ENCODE data around the gene NUDT17. TPM values are rescaled to one million over a fixed set of nuclear protein-coding genes. Genes with fewer than 3 reads are reported as not detected.

Gene NUDT17
- total RNA-seq, 6 donors from 2014 or later, result 2.1 to 11.0 (median 4.8) TPM

GRCh38 chr1:145849356-145850160, 4.1 kb downstream of the NUDT17 start:
- Histone ChIP-seq H3K27ac (peak overlapping the region; percentile 11 to 59 (median 28)), H3K27me3 (no peaks in the 10 kb centered on the region), H3K9me3 (no peaks in the 10 kb centered on the region), H3K4me1 (peaks cover 11 to 32% (median 23%) of the 10 kb centered on the region in 4 donors), H3K4me3 (no peak overlapping the region), H3K36me3 (peaks cover 4 to 65% (median 59%) of the 10 kb centered on the region in 4 donors)
- ATAC-seq (ENCODE audit: low FRiP score in 2 of 2), result peak in 1 of 2 donors; percentile 70
- DNase-seq, result peak; percentile 39 to 59
- WGBS, 2 donors, result 67 to 73% methylated on average over 11 to 15 of the region's 15 CpGs
- TF ChIP-seq CTCF (IDR thresholded peaks at IDR 0.05) (peak in 2 of 6 experiments; percentile 11 to 18), EP300 (IDR thresholded peaks at IDR 0.05) (no peak)

GRCh38 chr1:145855426-145855948, 10.1 kb downstream of the NUDT17 start:
- Histone ChIP-seq H3K9me3 (no peaks in the 10 kb centered on the region), H3K27me3 (no peaks in the 10 kb centered on the region), H3K4me1 (peaks cover 12 to 17% (median 15%) of the 10 kb centered on the region in 4 donors), H3K27ac (no peak overlapping the region), H3K36me3 (peaks cover 9 to 65% (median 61%) of the 10 kb centered on the region in 4 donors), H3K4me3 (no peak overlapping the region)
- ATAC-seq (ENCODE audit: low FRiP score in 2 of 2) (no peak), DNase-seq (no peak)
- 81 to 91% methylated on average over 7 of the region's 7 CpGs for WGBS, 2 donors
- TF ChIP-seq POLR2A (IDR thresholded peaks at IDR 0.05), result no peak
- TF ChIP-seq CTCF (IDR thresholded peaks at IDR 0.05), result no peak
- no peak for TF ChIP-seq EP300 (IDR thresholded peaks at IDR 0.05)
- no peak for TF ChIP-seq POLR2AphosphoS5 (IDR thresholded peaks at IDR 0.05)

GRCh38 chr1:145857170-145857569, 11.7 kb downstream of the NUDT17 start:
- Histone ChIP-seq H3K9me3 (no peaks in the 10 kb centered on the region), H3K36me3 (peaks cover 9 to 49% (median 46%) of the 10 kb centered on the region in 4 donors), H3K4me1 (peaks cover 12 to 17% (median 15%) of the 10 kb centered on the region in 4 donors), H3K27me3 (no peaks in the 10 kb centered on the region), H3K4me3 (no peak overlapping the region), H3K27ac (no peak overlapping the region)
- no peak for DNase-seq
- TF ChIP-seq POLR2AphosphoS5 (IDR thresholded peaks at IDR 0.05), result no peak
- no peak for TF ChIP-seq POLR2A (IDR thresholded peaks at IDR 0.05)
- no peak for TF ChIP-seq EP300 (IDR thresholded peaks at IDR 0.05)
- no peak for TF ChIP-seq CTCF (IDR thresholded peaks at IDR 0.05)
- ATAC-seq (ENCODE audit: low FRiP score in 2 of 2), result no peak
- 71 to 91% methylated on average over 3 to 4 of the region's 4 CpGs for WGBS, 2 donors

DNA sequence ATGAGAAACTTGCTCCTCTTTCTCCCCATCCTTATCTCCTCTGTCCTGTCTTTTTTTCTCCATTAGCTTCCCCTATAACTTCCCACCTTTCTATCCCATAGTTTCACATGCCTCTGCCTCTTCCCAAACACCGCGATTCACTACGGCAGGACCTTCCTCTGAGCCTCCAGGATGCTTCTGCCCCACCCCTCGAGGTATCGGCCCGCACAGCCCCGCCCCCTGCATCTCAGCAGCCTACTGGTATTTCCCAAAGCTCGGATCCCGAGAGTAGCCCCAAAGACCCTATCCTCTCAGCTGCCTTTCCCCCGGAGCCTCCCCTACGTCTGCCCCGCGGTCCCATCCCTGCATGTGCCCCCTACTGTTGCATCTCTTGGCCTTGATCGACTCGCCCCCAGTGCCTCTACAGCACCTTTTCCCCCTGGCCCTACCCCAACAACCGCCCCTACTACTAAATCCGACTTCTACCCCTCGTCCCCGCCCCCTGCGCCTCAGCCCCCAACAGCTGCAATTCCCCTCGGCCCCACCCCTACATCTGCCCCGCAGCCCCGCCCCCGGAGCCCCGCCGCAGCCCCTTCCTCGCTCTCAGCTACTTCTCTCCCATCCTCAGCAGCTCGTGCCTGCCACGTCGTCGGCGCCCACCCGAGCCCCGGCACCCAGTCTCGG, 12.9 kb downstream of the NUDT17 start:
- Histone ChIP-seq H3K4me1 (peaks cover 12 to 17% (median 15%) of the 10 kb centered on the region in 4 donors), H3K36me3 (peaks cover 9 to 37% (median 36%) of the 10 kb centered on the region in 4 donors), H3K4me3 (peak overlapping the region; percentile 71 to 93 (median 89)), H3K27ac (peak overlapping the region; percentile 85 to 96 (median 94)), H3K9me3 (no peaks in the 10 kb centered on the region), H3K27me3 (no peaks in the 10 kb centered on the region)
- 1 to 3% methylated on average over 22 to 24 of the region's 35 CpGs for WGBS, 2 donors
- peak; percentile 19 to 49 for ATAC-seq (ENCODE audit: low FRiP score in 2 of 2)
- TF ChIP-seq POLR2A (IDR thresholded peaks at IDR 0.05) (no peak), EP300 (IDR thresholded peaks at IDR 0.05) (no peak), POLR2AphosphoS5 (IDR thresholded peaks at IDR 0.05) (no peak), CTCF (IDR thresholded peaks at IDR 0.05) (no peak)
- peak; percentile 55 to 88 for DNase-seq

All from upper lobe of left lung (tissue), 6 donors.